IPS-NIHi7 (cell line): ENCODE data around the gene DGCR2.
A peak's percentile ranks its signal among the peaks of the same experiment; 100 is the strongest.
"Not testable (repeated sequence)": the region's sequence is repeated elsewhere in the genome, so short reads cannot be mapped to it uniquely, and the experiment has no call there.

ENCODE experiments used
- DNase-seq: peaks from one replicate; pipeline ENCODE4 v3.0.0; 2012; ENCODE audit warnings: mixed read lengths; ENCODE audit errors: extremely low spot score

Gene DGCR2

GRCh38 chr22:19004471-19004870 lies 117.7 kb downstream of the DGCR2 start:
- DNase-seq, result no peak

GRCh38 chr22:19003508-19003907 lies 118.7 kb downstream of the DGCR2 start:
- DNase-seq, result no peak

- DNase-seq, result no peak
Measured at GRCh38 chr22:19002684-19003038, 119.6 kb downstream of the DGCR2 start.

GRCh38 chr22:19001204-19001603 lies 121.0 kb downstream of the DGCR2 start:
- no peak for DNase-seq

- DNase-seq, result not testable (repeated sequence)
Measured at GRCh38 chr22:19000106-19000505, 122.1 kb downstream of the DGCR2 start.

GRCh38 chr22:18999416-18999815 lies 122.8 kb downstream of the DGCR2 start:
- DNase-seq, result no peak

- peak; percentile 83 for DNase-seq
Measured at GRCh38 chr22:18999008-18999407, 123.2 kb downstream of the DGCR2 start.

- DNase-seq, result no peak
Measured at GRCh38 chr22:18997925-18998315, 124.3 kb downstream of the DGCR2 start.

- no peak for DNase-seq
Measured at GRCh38 chr22:18997306-18997924, 124.8 kb downstream of the DGCR2 start.

- DNase-seq, result no peak
Measured at GRCh38 chr22:18996376-18996900, 125.8 kb downstream of the DGCR2 start.

- no peak for DNase-seq
Measured at GRCh38 chr22:18995327-18995711, 126.9 kb downstream of the DGCR2 start.

GRCh38 chr22:18994701-18995326 lies 127.4 kb downstream of the DGCR2 start:
- peak; percentile 53 for DNase-seq

- no peak for DNase-seq
Measured at GRCh38 chr22:18994056-18994455, 128.2 kb downstream of the DGCR2 start.

GRCh38 chr22:18992543-18993198 lies 129.5 kb downstream of the DGCR2 start:
- no peak for DNase-seq

GRCh38 chr22:18991821-18992442 lies 130.3 kb downstream of the DGCR2 start:
- no peak for DNase-seq

- no peak for DNase-seq
Measured at GRCh38 chr22:18991138-18991432, 131.1 kb downstream of the DGCR2 start.

GRCh38 chr22:18990355-18991137 lies 131.7 kb downstream of the DGCR2 start:
- DNase-seq, result no peak

- DNase-seq, result no peak
Measured at GRCh38 chr22:18988958-18989357, 133.3 kb downstream of the DGCR2 start.

- peak; percentile 89 for DNase-seq
Measured at GRCh38 chr22:18987765-18988164, 134.4 kb downstream of the DGCR2 start.

GRCh38 chr22:18987114-18987513 lies 135.1 kb downstream of the DGCR2 start:
- not testable (repeated sequence) for DNase-seq
